NCI-H1048 (cell line): Measurements from ENCODE around the gene KCNIP4.

ENCODE experiments used
- DNase-seq: peaks from one replicate; lab custom pipeline; 2025; lab: John Stamatoyannopoulos, UW

KCNIP4 gene

GRCh38 chr4:21688596-21689265 is 259.8 kb downstream of the KCNIP4 start:
- no peak for DNase-seq

DNA sequence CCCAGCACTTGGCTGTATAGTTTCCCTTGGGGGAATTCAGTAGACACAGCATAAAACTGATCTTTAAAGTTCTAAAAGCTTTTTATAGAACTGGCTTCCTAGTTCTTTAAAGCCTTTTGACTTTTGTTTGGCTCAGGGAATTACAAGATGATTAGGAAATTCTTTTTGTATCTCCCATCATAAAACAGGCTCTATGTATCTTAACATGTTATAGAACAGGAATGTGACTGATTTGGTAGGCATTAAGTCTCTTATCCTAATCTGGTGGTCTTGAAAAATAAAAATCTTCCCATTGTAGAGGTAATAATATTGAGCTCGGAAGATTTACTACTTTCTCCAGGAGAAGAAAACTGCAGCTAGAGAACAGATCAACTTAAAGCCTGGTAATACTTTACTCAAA is 262.7 kb downstream of the KCNIP4 start:
- DNase-seq, result no peak

- DNase-seq, result no peak
These were observed 268.2 kb downstream of the KCNIP4 start for GRCh38 chr4:21680326-21680898.

- no peak for DNase-seq
These were observed 269.9 kb downstream of the KCNIP4 start for GRCh38 chr4:21678711-21679110.

DNA sequence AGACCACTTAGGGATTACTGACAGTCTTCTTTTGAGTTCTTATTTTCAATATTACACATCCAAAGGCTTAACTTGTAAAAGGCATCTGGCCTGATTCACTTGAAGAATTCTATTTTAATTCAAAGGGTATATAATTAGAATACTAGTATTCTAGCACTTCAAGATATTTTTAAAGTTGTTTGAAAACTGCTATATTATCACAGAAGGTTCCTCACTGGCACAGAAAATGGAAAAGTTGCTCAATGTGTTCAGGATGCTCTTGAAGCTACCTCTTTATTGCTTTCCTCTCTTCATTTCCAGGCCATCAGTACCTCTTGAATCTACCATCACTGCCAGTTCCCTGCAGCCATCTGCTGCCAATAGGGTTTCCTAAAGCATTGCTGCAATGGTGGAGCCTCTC is 271.4 kb downstream of the KCNIP4 start:
- DNase-seq, result no peak

GRCh38 chr4:21664355-21664754 is 284.2 kb downstream of the KCNIP4 start:
- DNase-seq, result no peak

DNA sequence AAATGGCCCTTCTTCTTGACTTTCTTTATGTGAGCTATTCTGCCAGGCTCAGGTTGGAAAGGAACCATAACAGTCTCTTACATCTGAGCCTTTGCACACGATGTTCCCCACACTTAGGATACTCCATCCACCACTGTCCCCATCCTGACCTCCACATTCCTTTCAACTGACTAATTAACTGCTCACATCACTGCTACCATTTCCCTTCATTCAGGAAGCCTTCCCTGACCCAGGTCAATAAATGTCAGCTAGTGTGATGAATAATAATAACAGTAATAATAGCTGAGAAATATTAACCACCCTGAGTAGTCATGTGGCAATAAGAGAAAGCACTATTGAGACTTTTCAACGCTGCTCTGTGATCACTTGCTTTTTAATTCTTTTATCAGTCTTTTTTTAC is 291.7 kb downstream of the KCNIP4 start:
- DNase-seq, result no peak

DNA sequence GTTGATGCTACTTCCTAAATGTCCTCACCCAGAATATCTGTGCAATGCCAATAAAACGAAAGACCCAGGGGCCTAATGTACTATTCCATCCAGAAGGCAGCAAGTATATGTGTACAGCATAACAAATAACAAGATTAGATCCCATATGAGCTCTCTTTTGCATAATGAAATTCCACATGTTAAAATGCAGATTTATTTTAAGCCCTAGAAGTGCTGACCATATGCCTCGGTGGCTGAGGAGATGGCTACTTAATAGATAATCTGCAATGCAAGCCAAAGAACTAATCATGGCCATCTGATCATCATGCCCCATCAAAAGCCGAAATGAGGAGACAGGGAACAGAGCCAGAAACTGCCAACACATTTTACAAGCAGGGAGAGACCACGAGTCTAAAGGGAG is 293.5 kb downstream of the KCNIP4 start:
- no peak for DNase-seq

GRCh38 chr4:21652508-21653231 is 295.9 kb downstream of the KCNIP4 start:
- no peak for DNase-seq

DNA sequence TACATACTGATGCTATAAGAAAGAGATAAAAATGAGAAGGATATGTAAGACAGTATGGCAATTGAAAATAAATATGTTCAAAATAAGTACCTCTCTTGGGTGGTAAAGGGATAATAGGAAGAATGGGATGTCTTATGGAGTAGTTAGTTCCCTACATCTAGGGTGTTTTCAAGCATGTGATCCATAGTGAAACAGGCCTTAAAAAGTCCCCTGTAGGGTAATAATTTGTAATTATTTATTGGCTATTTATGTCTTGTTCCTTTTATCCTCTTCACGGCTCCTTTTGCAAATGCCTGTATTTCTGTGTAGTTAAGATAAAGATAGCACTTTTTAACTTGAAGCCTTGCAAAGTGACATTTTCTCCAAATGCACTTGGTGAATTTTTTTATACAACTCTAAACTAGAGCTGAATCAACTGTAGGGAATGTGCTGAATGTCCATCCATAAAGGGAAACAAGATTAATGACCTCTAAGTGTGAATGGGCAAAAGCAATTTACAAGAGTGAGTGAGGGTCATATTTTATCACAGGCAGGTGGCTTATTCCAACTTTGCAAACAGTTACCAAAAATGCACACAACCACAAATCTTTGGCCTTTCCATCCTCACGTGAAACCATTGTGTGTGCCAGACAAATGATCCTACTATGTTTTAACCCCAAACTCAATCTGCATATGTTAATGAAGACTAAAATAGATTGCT is 299.0 kb downstream of the KCNIP4 start:
- no peak for DNase-seq

DNA sequence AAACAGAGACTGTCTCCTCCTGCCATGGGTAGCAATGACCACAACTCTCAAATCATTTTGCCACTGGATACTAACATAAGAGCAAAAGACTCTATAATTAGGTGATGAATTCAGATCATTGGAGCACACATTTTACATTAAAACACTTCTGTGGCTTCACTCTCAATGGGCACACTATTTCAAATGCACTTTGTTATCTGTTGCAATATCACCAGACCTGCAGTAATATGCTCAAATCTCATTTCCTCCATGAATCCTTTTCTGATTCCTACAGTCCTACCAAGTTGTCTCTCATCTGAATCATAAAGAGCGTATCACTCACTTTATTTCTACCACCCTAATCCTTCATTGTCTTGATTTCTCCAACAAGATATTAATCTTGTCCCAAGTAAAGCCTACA is 302.8 kb downstream of the KCNIP4 start:
- DNase-seq, result no peak

DNA sequence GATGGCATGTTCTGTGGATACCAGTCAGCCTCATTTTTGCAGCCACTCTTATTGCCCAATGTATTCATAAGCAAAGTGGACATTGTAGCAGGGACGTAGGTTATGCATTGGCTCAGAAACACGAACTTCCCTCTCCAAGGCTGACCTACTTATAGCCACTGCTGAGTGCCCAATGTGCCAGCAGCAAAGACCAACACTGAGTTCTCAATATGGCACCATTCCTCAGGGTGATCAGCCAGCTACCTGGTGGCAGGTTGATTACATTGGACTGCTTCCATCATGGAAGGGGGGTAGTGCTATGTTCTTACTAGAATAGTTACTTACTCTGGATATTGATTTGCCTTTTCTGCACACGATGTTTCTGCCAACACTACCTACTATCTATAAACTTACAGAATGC is 306.9 kb downstream of the KCNIP4 start:
- no peak for DNase-seq

DNA sequence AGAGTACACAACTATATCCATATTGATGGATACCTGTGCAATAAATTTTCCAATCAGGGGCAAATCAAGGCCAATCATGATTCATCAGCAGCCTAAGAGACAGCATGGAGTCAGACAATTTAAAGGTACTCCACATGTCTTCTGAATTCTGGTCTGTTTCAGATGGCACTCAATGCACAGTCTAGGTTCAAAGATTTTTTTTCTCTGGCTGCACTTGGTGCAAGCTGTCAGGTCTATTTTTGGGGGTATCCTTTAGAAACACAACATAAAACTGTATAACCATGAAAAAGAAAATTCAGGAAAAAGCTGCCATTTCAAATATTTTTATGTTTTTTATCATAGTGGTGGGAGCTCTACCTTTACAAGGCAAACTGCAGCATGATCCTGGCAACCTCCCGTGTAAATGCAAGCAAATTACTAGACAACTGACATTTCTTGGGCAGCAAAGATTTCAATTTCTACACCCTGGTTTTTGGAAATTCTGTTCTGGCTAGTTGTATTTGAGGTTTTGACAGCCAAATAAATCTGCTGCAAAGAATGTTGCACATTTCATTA is 310.3 kb downstream of the KCNIP4 start:
- DNase-seq, result no peak

GRCh38 chr4:21628916-21629610 is 319.5 kb downstream of the KCNIP4 start:
- no peak for DNase-seq

DNA sequence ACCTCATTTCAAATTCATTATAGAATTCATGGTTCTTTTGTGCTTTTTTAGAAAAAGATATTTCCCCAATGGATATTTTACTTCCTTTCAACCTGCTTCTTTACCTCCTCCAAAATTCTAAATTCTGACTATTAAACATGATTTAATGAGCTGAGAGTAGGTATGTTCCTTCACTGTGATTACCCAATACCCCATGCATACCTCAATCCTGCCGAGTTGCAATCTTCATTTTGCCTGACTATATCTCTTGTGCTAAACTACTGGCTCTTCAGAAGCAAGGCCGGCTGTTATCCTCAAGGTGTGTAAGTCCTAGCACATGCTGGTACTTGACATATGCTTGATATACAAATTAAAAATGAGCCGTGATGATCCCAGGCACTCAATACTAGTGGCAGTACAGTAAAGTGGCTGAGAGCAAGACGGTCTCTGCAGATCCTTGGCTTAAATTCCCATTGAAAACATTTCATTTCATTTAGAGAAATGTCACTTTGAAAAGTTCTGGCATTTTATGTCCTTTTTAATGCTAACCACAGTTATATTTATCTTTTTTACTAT is 320.4 kb downstream of the KCNIP4 start:
- DNase-seq, result no peak

GRCh38 chr4:21625447-21625846 is 323.1 kb downstream of the KCNIP4 start:
- DNase-seq, result no peak

GRCh38 chr4:21605006-21605405 is 343.6 kb downstream of the KCNIP4 start:
- no peak for DNase-seq

DNA sequence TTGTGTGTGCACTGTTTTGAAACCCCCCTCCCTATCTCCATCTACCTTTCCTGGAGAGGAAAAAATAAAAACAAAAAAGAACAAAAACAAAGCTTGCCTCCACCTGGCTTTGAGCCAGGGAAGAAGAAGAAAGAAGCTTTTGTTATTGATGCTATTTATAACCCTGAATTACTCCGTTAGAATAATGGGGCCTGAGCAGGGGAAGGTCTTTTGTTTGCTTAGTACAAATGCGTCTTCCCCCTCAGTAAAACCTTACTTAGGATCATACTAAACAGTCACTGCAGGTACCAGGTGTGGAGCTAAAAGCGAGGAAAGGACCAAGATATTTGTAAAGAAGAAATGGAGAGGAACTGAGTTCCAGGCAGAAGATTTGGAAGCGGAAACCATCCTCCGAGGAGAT is 352.1 kb downstream of the KCNIP4 start:
- no peak for DNase-seq

- no peak for DNase-seq
These were observed 354.9 kb downstream of the KCNIP4 start for GRCh38 chr4:21593671-21594001.

DNA sequence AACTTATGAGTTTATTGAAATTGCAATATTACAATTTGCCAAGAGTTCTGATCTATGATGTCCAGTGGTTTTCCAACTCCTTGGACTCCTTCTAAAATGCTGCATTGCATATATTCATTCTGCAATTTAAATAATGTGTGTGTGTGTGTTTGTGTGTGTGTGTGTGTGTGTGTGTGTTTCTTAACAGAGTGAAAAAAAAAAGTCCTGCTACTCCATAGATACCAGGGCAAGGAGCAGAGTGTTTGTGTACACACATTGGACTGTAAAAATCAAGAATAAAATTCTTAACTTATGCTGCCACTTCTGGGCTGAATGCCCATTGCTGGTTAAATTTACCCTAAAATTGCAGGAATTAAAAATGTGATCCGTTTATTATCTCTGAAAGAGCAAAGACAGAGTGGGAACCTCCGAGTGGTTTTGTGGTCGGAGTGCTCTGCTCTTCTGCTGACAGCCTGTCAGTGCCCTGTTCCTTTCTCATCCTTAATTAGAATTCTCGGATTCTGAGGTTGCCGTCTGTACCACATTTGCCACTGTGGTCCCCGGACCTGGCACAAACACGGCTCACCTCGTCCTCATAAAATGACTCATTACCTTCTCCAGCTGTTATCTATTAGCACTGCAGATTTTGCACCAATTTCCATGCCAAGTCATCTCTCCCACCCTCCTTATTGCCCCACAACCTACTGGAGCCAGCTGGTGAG is 355.5 kb downstream of the KCNIP4 start:
- DNase-seq, result no peak

- DNase-seq, result no peak
These were observed 371.5 kb downstream of the KCNIP4 start for GRCh38 chr4:21577056-21577455.
